Measurements from ENCODE around the gene MLLT10. TPM values are rescaled to one million over a fixed set of nuclear protein-coding genes. Genes with fewer than 3 reads are reported as not detected.

Gene MLLT10
- total and polyA plus RNA-seq, 10 of the 15 experiments (the other 5 are each of a cell fraction or from before 2014, with no cell fraction given), result 8.7 to 61.1 (median 28.5) TPM

GRCh38 chr10:21650353-21650752 is 116.3 kb downstream of the MLLT10 start:
- SMC1A ChIA-PET (ENCODE audit: uncharacterized antibody, unreplicated experiment), result interaction anchor here (1.2 kb wide), 1 partner anchor 13 kb away, joined by 4 read pairs; no protein-coding TSS in a partner anchor
- POLR2A ChIA-PET, result no interaction called here
- CTCF ChIA-PET, result no interaction called here
- Histone ChIP-seq H3K4me2 (ENCODE audit: control insufficient read depth, insufficient read depth) (no peak overlapping the region), H3K27me3 (replicated peaks in 1 of 2; ENCODE audit: control insufficient read depth in 2 of 2, insufficient read depth in 2 of 2, low read length in 1 of 2) (no peaks in the 10 kb centered on the region), H3K36me3 (ENCODE audit: control insufficient read depth in 2 of 2, insufficient read depth in 2 of 2, low read length in 1 of 2) (peaks cover 0 to 4% of the 10 kb centered on the region in 2 experiments; a peak in 2 of 4 replicates), H3K4me3 (no peak overlapping the region), H3K27ac (ENCODE audit: control insufficient read depth, insufficient read depth) (no peak overlapping the region), H3K4me1 (ENCODE audit: control insufficient read depth, insufficient read depth, low read length) (no peaks in the 10 kb centered on the region), H2AFZ (ENCODE audit: control insufficient read depth, low read depth, low read length) (no peak overlapping the region), H4K20me1 (ENCODE audit: control insufficient read depth, insufficient read depth) (no peaks in the 10 kb centered on the region), H3K9ac (ENCODE audit: control insufficient read depth, insufficient read depth, low read length) (no peak overlapping the region), H3K79me2 (ENCODE audit: control insufficient read depth, insufficient read depth, low read length) (no peaks in the 10 kb centered on the region), H3K9me3 (replicated peaks; ENCODE audit: control insufficient read depth, insufficient read depth, low read length) (no peaks in the 10 kb centered on the region)
- ATAC-seq (no peak), DNase-seq (ENCODE audit: low read depth, low spot score) (no peak), FAIRE-seq (no peak)
- RAD21 ChIA-PET (ENCODE audit: unreplicated experiment), result interaction anchor here (1.6 kb wide), 1 partner anchor 81 kb away, joined by 3 read pairs; no protein-coding TSS in a partner anchor
- in situ Hi-C loops (cut with MboI) (no loop called here), intact Hi-C loops (cut with micrococcal nuclease; ENCODE audit: unreplicated experiment) (no loop called here)
- TF ChIP-seq E2F4 (IDR thresholded peaks at IDR 0.05; ENCODE audit: low read depth, low read length) (no peak), CBX3 (IDR thresholded peaks at IDR 0.05; ENCODE audit: borderline replicate concordance, low read depth) (no peak), RAD21 (IDR thresholded peaks at IDR 0.05; ENCODE audit: insufficient read depth, low read depth, low read length) (no peak), RB1 (IDR thresholded peaks at IDR 0.05; ENCODE audit: borderline replicate concordance) (no peak), HDAC6 (IDR thresholded peaks at IDR 0.05; ENCODE audit: unreplicated experiment) (no peak), JUND (IDR thresholded peaks at IDR 0.05; ENCODE audit: low read depth, low read length) (no peak)
- no TSS peak for BruUV-seq (replicated peaks)
- WGBS (ENCODE audit: insufficient coverage, insufficient replicate concordance, low lambda C conversion rate, missing lambda C conversion rate), result 100% methylated on average over 2 of the region's 2 CpGs

- H3K9me3 ChIP-seq (replicated peaks; ENCODE audit: control insufficient read depth, insufficient read depth, low read length), result no peaks in the 10 kb centered on the region
- H3K27ac ChIP-seq (ENCODE audit: control insufficient read depth, insufficient read depth), result no peak overlapping the region
- H3K4me3 ChIP-seq, result no peak overlapping the region
- TF ChIP-seq SREBF1 (IDR thresholded peaks at IDR 0.05; ENCODE audit: low read length) (no peak), ZBTB33 (IDR thresholded peaks at IDR 0.05) (no peak)
- no peaks in the 10 kb centered on the region; a peak in 3 of 4 replicates for H3K36me3 ChIP-seq (ENCODE audit: control insufficient read depth in 2 of 2, insufficient read depth in 2 of 2, low read length in 1 of 2)
- H2AFZ ChIP-seq (ENCODE audit: control insufficient read depth, low read depth, low read length), result no peak overlapping the region
- H3K79me2 ChIP-seq (ENCODE audit: control insufficient read depth, insufficient read depth, low read length), result no peaks in the 10 kb centered on the region
- no peak overlapping the region for H3K9ac ChIP-seq (ENCODE audit: control insufficient read depth, insufficient read depth, low read length)
- FAIRE-seq (no peak), ATAC-seq (no peak), DNase-seq (ENCODE audit: low read depth, low spot score) (no peak)
- SMC1A ChIA-PET (ENCODE audit: uncharacterized antibody, unreplicated experiment), result no interaction called here
- no peaks in the 10 kb centered on the region for H4K20me1 ChIP-seq (ENCODE audit: control insufficient read depth, insufficient read depth)
- WGBS (ENCODE audit: insufficient coverage, insufficient replicate concordance, low lambda C conversion rate, missing lambda C conversion rate), result 77% methylated on average over 3 of the region's 3 CpGs
- no TSS peak for BruUV-seq (replicated peaks)
- no peaks in the 10 kb centered on the region for H3K4me1 ChIP-seq (ENCODE audit: control insufficient read depth, insufficient read depth, low read length)
- RAD21 ChIA-PET (ENCODE audit: unreplicated experiment), result no interaction called here
- CTCF ChIA-PET, result no interaction called here
- POLR2A ChIA-PET, result no interaction called here
- intact Hi-C loops (cut with micrococcal nuclease; ENCODE audit: unreplicated experiment), result no loop called here
- in situ Hi-C loops (cut with MboI), result no loop called here
- no peaks in the 10 kb centered on the region for H3K27me3 ChIP-seq (replicated peaks in 1 of 2; ENCODE audit: control insufficient read depth in 2 of 2, insufficient read depth in 2 of 2, low read length in 1 of 2)
- no peak overlapping the region for H3K4me2 ChIP-seq (ENCODE audit: control insufficient read depth, insufficient read depth)
These were observed 121.2 kb downstream of the MLLT10 start for GRCh38 chr10:21655236-21655635.

Measured in GM12878 (cell line).